A549 (cell line): Measurements from ENCODE around the gene MCM3AP.

Source experiments
- BCL3 ChIP-seq: fragments of >200 bp; sonication (Bioruptor Twin); formaldehyde crosslinking; IDR thresholded peaks from 3 replicates; pipeline ENCODE4 v1.6.1; 2016
- CBX8 ChIP-seq: fragments of 200-600 bp; sonication (generic); IDR thresholded peaks from 2 replicates; pipeline ENCODE4 v1.6.1; 2016
- EHMT2 ChIP-seq: fragments of 200-600 bp; sonication (generic); IDR thresholded peaks from 2 replicates; pipeline ENCODE4 v1.6.1; 2016; ENCODE audit warnings: antibody characterized with exemption, low read depth, mild to moderate bottlenecking, moderate library complexity
- EP300 ChIP-seq, 2 experiments: fragments of >200 bp; sonication (Bioruptor Twin); formaldehyde crosslinking; IDR thresholded peaks; 2 replicates in 1 of 2; 3 replicates in 1 of 2; pipeline ENCODE4 v1.6.1; 2016 to 2017
- MAFK ChIP-seq: fragments of 450-650 bp; IDR thresholded peaks from 2 replicates; pipeline ENCODE4 v1.6.1; 2014; ENCODE audit not compliant: partially characterized antibody
- POLR2A ChIP-seq: IDR thresholded peaks from 2 replicates; pipeline ENCODE4 v1.6.1; 2012; ENCODE audit warnings: mild to moderate bottlenecking, low read length
- RCOR1 ChIP-seq: fragments of 150-350 bp; IDR thresholded peaks from 2 replicates; pipeline ENCODE4 v1.6.1; 2014; ENCODE audit warnings: antibody characterized with exemption, low read length, low read depth
- REST ChIP-seq: fragments of 200-600 bp; sonication (generic); IDR thresholded peaks from 2 replicates; pipeline ENCODE4 v1.6.1; 2016; ENCODE audit warnings: antibody characterized with exemption, mild to moderate bottlenecking, moderate library complexity
- RNF2 ChIP-seq: fragments of 200-600 bp; sonication (generic); IDR thresholded peaks from 2 replicates; pipeline ENCODE4 v1.6.1; 2016; ENCODE audit warnings: low read depth, mild to moderate bottlenecking, antibody characterized with exemption, moderate library complexity, borderline replicate concordance
- SREBF2 ChIP-seq: fragments of 450-650 bp; IDR thresholded peaks from 2 replicates; pipeline ENCODE4 v1.6.1; 2014; ENCODE audit warnings: mild to moderate bottlenecking, moderate library complexity
- TP53 ChIP-seq: fragments of 250-450 bp; sonication (Bioruptor Pico); IDR thresholded peaks from 2 replicates; pipeline ENCODE4 v1.5.0; 2021; ENCODE audit warnings: mild to moderate bottlenecking, moderate library complexity
- ZFP36 ChIP-seq: fragments of 450-650 bp; IDR thresholded peaks from 2 replicates; pipeline ENCODE4 v1.6.1; 2014; ENCODE audit warnings: borderline replicate concordance; ENCODE audit not compliant: partially characterized antibody
- TF ChIP-seq, protein P1 (sequence below): fragments of >200 bp; sonication (Bioruptor Twin); formaldehyde crosslinking; IDR thresholded peaks from 3 replicates; pipeline ENCODE4 v1.5.1; 2016
- TF ChIP-seq, protein P2 (sequence below): fragments of >200 bp; sonication (Bioruptor Twin); formaldehyde crosslinking; IDR thresholded peaks from 2 replicates; pipeline ENCODE4 v1.6.1; 2016

DNA sequence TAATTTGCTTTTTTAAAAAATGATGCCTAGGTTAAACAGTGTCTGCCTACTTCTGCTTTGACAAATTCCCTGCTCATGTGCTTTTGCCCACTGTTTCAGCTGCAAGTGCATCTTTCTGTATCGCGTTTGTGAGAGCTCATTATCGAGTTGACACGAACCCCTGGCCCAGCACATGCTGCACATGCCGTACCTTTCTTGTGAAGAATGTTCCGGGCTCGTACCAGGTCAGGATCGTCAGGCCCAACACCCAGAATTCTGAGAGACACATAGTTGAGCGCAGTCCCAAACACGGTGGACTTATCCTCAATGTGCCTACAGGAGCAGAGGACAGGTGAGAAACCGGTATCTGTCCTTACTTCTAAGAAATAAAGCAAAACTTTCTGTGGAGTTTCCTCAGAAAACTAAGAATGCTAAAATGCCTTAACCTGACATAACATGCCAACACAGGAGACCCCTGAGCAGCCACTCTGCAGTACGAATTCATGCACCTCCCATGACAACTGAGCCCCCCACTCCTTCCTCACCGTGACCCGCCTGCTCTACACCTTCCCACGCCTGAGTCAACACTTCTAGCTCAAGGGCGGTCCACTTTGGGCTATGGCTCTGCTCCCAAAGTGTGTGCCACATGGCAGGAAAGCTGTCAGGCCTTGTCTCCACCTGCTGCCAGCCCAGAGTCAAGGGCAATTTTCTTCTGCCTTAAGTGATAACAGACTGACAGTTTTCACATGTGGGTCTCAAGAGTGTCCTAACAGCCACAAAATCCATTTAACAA lies 63.6 kb downstream of the MCM3AP start:
- TF ChIP-seq, protein P1, sequence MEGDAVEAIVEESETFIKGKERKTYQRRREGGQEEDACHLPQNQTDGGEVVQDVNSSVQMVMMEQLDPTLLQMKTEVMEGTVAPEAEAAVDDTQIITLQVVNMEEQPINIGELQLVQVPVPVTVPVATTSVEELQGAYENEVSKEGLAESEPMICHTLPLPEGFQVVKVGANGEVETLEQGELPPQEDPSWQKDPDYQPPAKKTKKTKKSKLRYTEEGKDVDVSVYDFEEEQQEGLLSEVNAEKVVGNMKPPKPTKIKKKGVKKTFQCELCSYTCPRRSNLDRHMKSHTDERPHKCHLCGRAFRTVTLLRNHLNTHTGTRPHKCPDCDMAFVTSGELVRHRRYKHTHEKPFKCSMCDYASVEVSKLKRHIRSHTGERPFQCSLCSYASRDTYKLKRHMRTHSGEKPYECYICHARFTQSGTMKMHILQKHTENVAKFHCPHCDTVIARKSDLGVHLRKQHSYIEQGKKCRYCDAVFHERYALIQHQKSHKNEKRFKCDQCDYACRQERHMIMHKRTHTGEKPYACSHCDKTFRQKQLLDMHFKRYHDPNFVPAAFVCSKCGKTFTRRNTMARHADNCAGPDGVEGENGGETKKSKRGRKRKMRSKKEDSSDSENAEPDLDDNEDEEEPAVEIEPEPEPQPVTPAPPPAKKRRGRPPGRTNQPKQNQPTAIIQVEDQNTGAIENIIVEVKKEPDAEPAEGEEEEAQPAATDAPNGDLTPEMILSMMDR, result no peak
- TF ChIP-seq EP300 (IDR thresholded peaks at IDR 0.05) (no peak), POLR2A (no peak), RCOR1 (no peak), BCL3 (no peak), CBX8 (no peak), ZFP36 (no peak), RNF2 (no peak), SREBF2 (no peak), TP53 (CRISPR knock-in tag) (no peak), REST (no peak), EHMT2 (no peak), MAFK (no peak)
- TF ChIP-seq, protein P2, sequence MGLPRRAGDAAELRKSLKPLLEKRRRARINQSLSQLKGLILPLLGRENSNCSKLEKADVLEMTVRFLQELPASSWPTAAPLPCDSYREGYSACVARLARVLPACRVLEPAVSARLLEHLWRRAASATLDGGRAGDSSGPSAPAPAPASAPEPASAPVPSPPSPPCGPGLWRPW, result no peak
